Loucy (cell line): ENCODE data around the gene PATZ1.

Source experiments
- H2AFZ ChIP-seq: fragments of 200-600 bp; sonication (generic); 2 replicates; pipeline ENCODE4 v1.6.0; 2016; ENCODE audit warnings: antibody characterized with exemption, mild to moderate bottlenecking, low read length, moderate library complexity
- H3F3A ChIP-seq: fragments of 200-600 bp; 2 replicates; pipeline ENCODE4 v1.6.0; 2016; ENCODE audit warnings: antibody characterized with exemption, low read depth, mild to moderate bottlenecking
- H3K27me3 ChIP-seq: fragments of 200-600 bp; sonication (generic); 2 replicates; pipeline ENCODE4 v1.6.1; 2014; ENCODE audit warnings: low read length, mild to moderate bottlenecking; ENCODE audit not compliant: insufficient read depth, poor library complexity, severe bottlenecking
- H3K36me3 ChIP-seq: fragments of 200-600 bp; sonication (generic); 2 replicates; pipeline ENCODE4 v1.6.1; 2016; ENCODE audit warnings: low read length; ENCODE audit not compliant: insufficient read depth
- H3K4me1 ChIP-seq: fragments of 200-600 bp; sonication (generic); 2 replicates; pipeline ENCODE4 v1.5.1; 2014; ENCODE audit warnings: low read length, mild to moderate bottlenecking; ENCODE audit not compliant: insufficient read depth, poor library complexity, severe bottlenecking
- H3K4me2 ChIP-seq: fragments of 200-600 bp; sonication (generic); 2 replicates; pipeline ENCODE4 v1.6.0; 2014; ENCODE audit warnings: antibody characterized with exemption, low read length, low read depth, mild to moderate bottlenecking; ENCODE audit not compliant: poor library complexity, severe bottlenecking
- H3K4me3 ChIP-seq: fragments of 200-600 bp; sonication (generic); 2 replicates; pipeline ENCODE4 v1.5.1; 2014; ENCODE audit warnings: low read length, mild to moderate bottlenecking, mixed read lengths; ENCODE audit not compliant: poor library complexity, severe bottlenecking
- H3K79me2 ChIP-seq: fragments of 200-600 bp; sonication (generic); 2 replicates; pipeline ENCODE4 v1.6.1; 2014; ENCODE audit warnings: low read length; ENCODE audit not compliant: insufficient read depth
- H3K9ac ChIP-seq: fragments of 200-600 bp; sonication (generic); 2 replicates; pipeline ENCODE4 v1.6.0; 2014; ENCODE audit warnings: mild to moderate bottlenecking, low read depth, low read length, moderate library complexity; ENCODE audit not compliant: poor library complexity, severe bottlenecking
- H3K9me2 ChIP-seq: fragments of 200-600 bp; sonication (generic); replicated peaks from 2 replicates; pipeline ENCODE4 v1.6.1; 2016; ENCODE audit warnings: low read depth, low read length, mixed read lengths
- H3K9me3 ChIP-seq: fragments of 200-600 bp; sonication (generic); 2 replicates; pipeline ENCODE4 v1.6.1; 2014; ENCODE audit warnings: mild to moderate bottlenecking, antibody characterized with exemption, low read length, low read depth; ENCODE audit not compliant: insufficient read depth
- H4K20me1 ChIP-seq: fragments of 200-600 bp; sonication (generic); 2 replicates; pipeline ENCODE4 v1.6.0; 2014; ENCODE audit warnings: antibody characterized with exemption, low read length, mild to moderate bottlenecking; ENCODE audit not compliant: insufficient read depth, poor library complexity, severe bottlenecking
- EZH2phosphoT487 ChIP-seq: fragments of 200-600 bp; IDR thresholded peaks from 2 replicates; pipeline ENCODE4 v1.6.1; 2018; ENCODE audit warnings: antibody characterized with exemption, mild to moderate bottlenecking, moderate library complexity, borderline replicate concordance
- TF ChIP-seq, protein P1 (sequence below): fragments of 200-600 bp; sonication (generic); conservative IDR thresholded peaks from 2 replicates; pipeline ENCODE4 v1.5.1; 2014; ENCODE audit warnings: mild to moderate bottlenecking, antibody characterized with exemption, low read length

PATZ1 gene

GRCh38 chr22:31332886-31333285 is 13.3 kb downstream of the PATZ1 start:
- H3K79me2 ChIP-seq = peaks cover 35% of the 10 kb centered on the region; the same call in 1 of the 2 replicates
- H3K9ac ChIP-seq = no peak overlapping the region
- H4K20me1 ChIP-seq = peaks cover 13% of the 10 kb centered on the region
- H3K4me3 ChIP-seq = no peak overlapping the region
- no peak overlapping the region for H2AFZ ChIP-seq
- no peak overlapping the region for H3K4me2 ChIP-seq
- H3K9me3 ChIP-seq = no peaks in the 10 kb centered on the region
- H3K36me3 ChIP-seq = peaks cover 91% of the 10 kb centered on the region; the same call in 1 of the 2 replicates
- no peaks in the 10 kb centered on the region for H3K27me3 ChIP-seq
- H3K4me1 ChIP-seq = no peaks in the 10 kb centered on the region
- H3F3A ChIP-seq = no peaks in the 10 kb centered on the region
- no peaks in the 10 kb centered on the region for H3K9me2 ChIP-seq
- TF ChIP-seq, protein P1, sequence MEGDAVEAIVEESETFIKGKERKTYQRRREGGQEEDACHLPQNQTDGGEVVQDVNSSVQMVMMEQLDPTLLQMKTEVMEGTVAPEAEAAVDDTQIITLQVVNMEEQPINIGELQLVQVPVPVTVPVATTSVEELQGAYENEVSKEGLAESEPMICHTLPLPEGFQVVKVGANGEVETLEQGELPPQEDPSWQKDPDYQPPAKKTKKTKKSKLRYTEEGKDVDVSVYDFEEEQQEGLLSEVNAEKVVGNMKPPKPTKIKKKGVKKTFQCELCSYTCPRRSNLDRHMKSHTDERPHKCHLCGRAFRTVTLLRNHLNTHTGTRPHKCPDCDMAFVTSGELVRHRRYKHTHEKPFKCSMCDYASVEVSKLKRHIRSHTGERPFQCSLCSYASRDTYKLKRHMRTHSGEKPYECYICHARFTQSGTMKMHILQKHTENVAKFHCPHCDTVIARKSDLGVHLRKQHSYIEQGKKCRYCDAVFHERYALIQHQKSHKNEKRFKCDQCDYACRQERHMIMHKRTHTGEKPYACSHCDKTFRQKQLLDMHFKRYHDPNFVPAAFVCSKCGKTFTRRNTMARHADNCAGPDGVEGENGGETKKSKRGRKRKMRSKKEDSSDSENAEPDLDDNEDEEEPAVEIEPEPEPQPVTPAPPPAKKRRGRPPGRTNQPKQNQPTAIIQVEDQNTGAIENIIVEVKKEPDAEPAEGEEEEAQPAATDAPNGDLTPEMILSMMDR = no peak
- no peak for TF ChIP-seq EZH2phosphoT487

DNA sequence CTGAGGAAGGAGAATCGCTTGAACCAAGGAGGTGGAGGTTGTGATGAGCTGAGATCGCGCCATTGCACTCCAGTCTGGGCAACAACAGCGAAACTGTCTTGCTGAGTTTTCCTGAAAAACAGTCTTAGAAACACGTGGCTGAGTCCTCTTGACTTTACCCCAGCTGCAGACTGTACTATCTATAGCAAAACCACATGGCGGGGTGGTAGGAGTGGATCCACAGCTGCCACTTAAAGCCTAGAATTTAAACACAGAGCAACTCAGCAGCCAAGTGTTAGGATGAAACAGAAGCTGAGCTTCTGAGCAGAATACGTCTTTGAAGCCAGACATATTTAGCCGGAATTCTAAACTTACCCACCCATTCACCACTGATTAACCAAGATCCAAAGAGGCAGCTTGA is 14.1 kb downstream of the PATZ1 start:
- no peak for TF ChIP-seq EZH2phosphoT487
- TF ChIP-seq, protein P1 = no peak
- H2AFZ ChIP-seq = no peak overlapping the region
- no peaks in the 10 kb centered on the region for H3F3A ChIP-seq
- H3K36me3 ChIP-seq = peaks cover 92% of the 10 kb centered on the region; the same call in 1 of the 2 replicates
- no peak overlapping the region for H3K4me3 ChIP-seq
- H3K9me2 ChIP-seq = no peaks in the 10 kb centered on the region
- H3K79me2 ChIP-seq = peaks cover 26% of the 10 kb centered on the region; the same call in 1 of the 2 replicates
- H4K20me1 ChIP-seq = peaks cover 9% of the 10 kb centered on the region
- no peaks in the 10 kb centered on the region for H3K9me3 ChIP-seq
- H3K9ac ChIP-seq = no peak overlapping the region
- H3K27me3 ChIP-seq = no peaks in the 10 kb centered on the region
- no peaks in the 10 kb centered on the region for H3K4me1 ChIP-seq
- H3K4me2 ChIP-seq = no peak overlapping the region

DNA sequence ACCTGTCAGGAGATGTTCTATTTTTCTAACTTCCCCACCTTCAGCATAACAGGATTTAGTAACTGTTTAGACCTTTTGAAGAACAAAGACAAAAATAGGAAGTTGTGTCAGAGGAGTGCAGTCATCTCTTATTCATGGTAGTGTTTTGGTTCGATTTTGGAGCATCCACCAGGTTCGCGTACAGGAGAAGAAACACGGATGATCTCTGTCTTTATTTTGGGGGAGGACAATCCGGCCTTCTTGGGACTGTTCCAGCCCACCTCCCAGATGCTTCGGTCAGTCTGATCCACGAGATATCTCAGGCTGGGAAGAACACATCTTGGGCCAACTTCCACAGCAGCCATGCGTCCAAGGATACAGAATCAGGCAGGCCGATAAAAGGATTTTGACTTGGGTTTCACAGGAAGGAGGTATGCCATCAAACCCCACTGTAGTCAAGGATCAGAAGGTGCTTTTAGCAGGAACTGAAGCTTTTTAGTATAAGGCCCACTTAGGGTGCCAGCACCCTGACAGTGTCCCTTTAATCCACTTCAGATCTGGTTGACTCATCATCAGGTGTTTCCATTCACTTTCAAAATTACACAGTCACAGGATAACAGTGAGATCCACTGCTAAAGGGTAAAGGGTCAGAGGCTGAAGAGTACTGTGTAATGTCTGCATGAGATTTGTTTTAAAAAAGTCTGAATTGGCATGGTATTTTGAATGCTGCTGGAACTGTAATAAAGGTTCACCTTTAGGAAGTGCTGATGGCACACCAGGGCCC is 16.5 kb downstream of the PATZ1 start:
- Histone ChIP-seq H3K27me3 (no peaks in the 10 kb centered on the region), H3K36me3 (peaks cover 99% of the 10 kb centered on the region; the same call in 1 of the 2 replicates), H3K79me2 (peaks cover 7% of the 10 kb centered on the region; the same call in 1 of the 2 replicates), H2AFZ (no peak overlapping the region), H3K9me2 (no peaks in the 10 kb centered on the region), H3K9ac (no peak overlapping the region), H3K4me2 (no peak overlapping the region), H3F3A (no peaks in the 10 kb centered on the region), H4K20me1 (peaks cover 7% of the 10 kb centered on the region), H3K4me3 (no peak overlapping the region), H3K9me3 (no peaks in the 10 kb centered on the region), H3K4me1 (no peaks in the 10 kb centered on the region)
- no peak for TF ChIP-seq EZH2phosphoT487
- TF ChIP-seq, protein P1 = no peak
